Brain microvascular endothelial cell (primary cell): ENCODE results near the gene IMP3.

Source experiments
- DNase-seq: peaks from one replicate; pipeline ENCODE4 v3.0.0-alpha.2; 2020
- H3K27ac ChIP-seq: fragments of 250-450 bp; sonication (Bioruptor Pico); 2 replicates; pipeline ENCODE4 v1.5.1; 2020; ENCODE audit warnings: mild to moderate bottlenecking, moderate library complexity
- H3K27me3 ChIP-seq: fragments of 250-450 bp; sonication (Bioruptor Pico); replicated peaks from 2 replicates; pipeline ENCODE4 v1.5.1; 2020; ENCODE audit warnings: mild to moderate bottlenecking
- H3K36me3 ChIP-seq: fragments of 250-450 bp; sonication (Bioruptor Pico); replicated peaks from 2 replicates; pipeline ENCODE4 v1.5.1; 2020; ENCODE audit warnings: mild to moderate bottlenecking
- H3K4me3 ChIP-seq: 2 replicates; pipeline ENCODE4 v1.5.1; 2011; ENCODE audit warnings: low read depth, mild to moderate bottlenecking, control low read depth, low read length, moderate library complexity
- in situ Hi-C: cut with HindIII; loops from 2 replicates; pipeline ENCODE4 v1.10.0; 2017; ENCODE audit warnings: low sequenced_read_pairs, low pct_ligation_motif_present
- TF ChIP-seq, protein P1 (sequence below): IDR thresholded peaks from 2 replicates; pipeline ENCODE4 v1.5.1; 2011; ENCODE audit warnings: low read depth, mild to moderate bottlenecking, moderate library complexity, low read length, control low read depth, inconsistent platforms; ENCODE audit errors: missing control alignments

The IMP3 gene

DNA sequence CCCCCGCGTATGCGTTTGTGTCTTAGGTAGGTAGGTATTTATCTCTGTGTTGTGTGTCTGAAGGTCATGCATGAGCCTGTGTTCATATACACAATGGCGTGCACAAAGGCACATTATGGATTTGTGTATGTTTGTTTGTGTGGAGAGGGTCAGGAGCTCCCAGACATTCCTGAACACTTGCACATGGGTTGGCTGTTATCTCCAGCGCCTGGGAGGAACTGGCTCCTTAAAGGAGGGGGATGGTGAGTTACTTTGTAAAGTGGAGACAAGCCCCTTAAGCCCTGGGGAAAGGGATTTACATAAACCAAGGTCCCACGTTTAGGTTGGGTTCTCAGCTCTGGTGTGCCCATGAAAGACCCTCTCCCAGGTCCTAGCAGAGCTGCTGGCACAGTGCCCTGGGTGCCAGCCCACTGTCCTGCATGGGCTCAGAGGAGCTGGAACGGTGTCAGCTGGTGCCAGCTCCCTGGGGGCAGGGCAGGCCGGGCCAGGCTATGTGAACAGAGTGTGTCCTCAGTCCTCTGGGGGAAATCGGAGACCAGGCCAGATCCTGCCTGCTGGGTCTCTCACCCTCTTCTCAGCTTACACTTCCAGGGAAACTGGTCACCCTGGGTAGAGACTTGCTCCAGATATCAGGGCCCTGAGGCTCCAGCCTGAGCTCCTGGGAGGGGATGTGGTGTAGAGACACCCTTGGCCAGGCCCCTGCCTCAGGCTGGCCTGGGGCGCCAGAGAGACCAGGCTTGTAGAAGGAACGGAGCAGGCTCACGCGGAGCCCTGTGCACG, 32.8 kb upstream of the IMP3 start:
- TF ChIP-seq, protein P1, sequence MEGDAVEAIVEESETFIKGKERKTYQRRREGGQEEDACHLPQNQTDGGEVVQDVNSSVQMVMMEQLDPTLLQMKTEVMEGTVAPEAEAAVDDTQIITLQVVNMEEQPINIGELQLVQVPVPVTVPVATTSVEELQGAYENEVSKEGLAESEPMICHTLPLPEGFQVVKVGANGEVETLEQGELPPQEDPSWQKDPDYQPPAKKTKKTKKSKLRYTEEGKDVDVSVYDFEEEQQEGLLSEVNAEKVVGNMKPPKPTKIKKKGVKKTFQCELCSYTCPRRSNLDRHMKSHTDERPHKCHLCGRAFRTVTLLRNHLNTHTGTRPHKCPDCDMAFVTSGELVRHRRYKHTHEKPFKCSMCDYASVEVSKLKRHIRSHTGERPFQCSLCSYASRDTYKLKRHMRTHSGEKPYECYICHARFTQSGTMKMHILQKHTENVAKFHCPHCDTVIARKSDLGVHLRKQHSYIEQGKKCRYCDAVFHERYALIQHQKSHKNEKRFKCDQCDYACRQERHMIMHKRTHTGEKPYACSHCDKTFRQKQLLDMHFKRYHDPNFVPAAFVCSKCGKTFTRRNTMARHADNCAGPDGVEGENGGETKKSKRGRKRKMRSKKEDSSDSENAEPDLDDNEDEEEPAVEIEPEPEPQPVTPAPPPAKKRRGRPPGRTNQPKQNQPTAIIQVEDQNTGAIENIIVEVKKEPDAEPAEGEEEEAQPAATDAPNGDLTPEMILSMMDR, result no peak
- peak overlapping the region; percentile 99 for H3K27ac ChIP-seq
- H3K36me3 ChIP-seq, result peaks cover 11% of the 10 kb centered on the region
- no peak overlapping the region for H3K4me3 ChIP-seq
- peak; percentile 91 for DNase-seq
- in situ Hi-C loops, result no loop called here
- H3K27me3 ChIP-seq, result no peaks in the 10 kb centered on the region

- H3K27ac ChIP-seq, result peak overlapping the region; percentile 99
- no peak for DNase-seq
Observed at GRCh38 chr15:75671730-75672602, 31.9 kb upstream of the IMP3 start.

DNA sequence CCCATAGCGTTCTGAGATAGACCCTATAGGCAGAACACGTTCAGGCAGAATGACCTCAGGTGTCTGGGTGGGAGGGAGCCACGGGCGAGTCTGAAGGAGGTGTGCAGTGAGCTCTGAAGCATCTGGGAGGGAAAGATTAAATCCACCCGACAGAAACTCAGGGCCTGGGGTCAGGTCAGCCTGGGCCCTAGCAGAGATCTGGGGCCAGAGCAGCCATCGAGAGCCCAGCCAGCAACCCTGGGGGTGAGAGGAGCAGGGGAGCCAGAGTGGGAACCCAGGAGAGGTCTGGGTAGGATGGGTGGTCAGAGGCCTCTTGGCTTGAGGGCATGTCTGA, 29.8 kb upstream of the IMP3 start:
- H3K27me3 ChIP-seq, result no peaks in the 10 kb centered on the region
- H3K4me3 ChIP-seq, result no peak overlapping the region
- in situ Hi-C loops, result no loop called here
- no peak for DNase-seq
- no peaks in the 10 kb centered on the region for H3K36me3 ChIP-seq
- no peak overlapping the region for H3K27ac ChIP-seq
- TF ChIP-seq, protein P1, result no peak

More at GRCh38 chr15:75671730-75672602, 31.9 kb upstream of the IMP3 start:
- TF ChIP-seq, protein P1, result no peak
- Histone ChIP-seq H3K4me3 (no peak overlapping the region), H3K27me3 (no peaks in the 10 kb centered on the region), H3K36me3 (peaks cover 10% of the 10 kb centered on the region)
- in situ Hi-C loops, result no loop called here

DNA sequence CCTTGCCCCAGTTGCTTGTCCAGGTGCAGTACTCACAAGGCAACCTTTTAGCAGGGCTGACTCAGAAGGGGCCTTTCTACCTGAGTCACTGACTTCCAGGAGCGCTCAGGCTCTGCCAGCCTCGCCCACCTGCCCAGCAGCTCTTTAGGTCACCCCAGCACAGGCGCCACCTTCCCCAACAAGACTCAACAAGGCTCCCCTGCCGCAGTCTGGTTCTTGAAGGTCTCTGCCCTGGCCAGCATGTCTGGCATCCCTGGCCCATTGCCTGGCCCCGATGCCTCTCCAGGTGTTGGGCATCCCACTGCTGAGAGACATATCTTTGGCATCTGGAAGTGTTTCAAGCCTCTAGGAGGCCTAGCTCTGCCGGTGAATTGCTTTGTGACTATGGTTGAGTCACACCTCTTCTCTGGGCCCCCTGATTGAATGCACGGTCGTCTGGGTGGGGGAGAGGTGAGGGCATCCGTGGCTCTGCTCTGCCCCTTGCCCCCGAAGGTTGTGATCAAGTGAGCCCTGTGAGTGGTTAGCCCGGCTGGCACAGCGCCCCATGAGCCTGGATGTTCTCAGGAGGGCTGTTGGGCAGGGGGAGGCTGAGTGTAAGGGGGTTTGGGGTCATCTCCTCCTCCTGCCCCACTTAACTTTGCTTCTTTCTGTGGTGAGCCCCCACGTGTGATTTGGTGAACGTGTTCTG, 29.3 kb upstream of the IMP3 start:
- H3K27ac ChIP-seq, result no peak overlapping the region
- in situ Hi-C loops, result no loop called here
- TF ChIP-seq, protein P1, result no peak

DNA sequence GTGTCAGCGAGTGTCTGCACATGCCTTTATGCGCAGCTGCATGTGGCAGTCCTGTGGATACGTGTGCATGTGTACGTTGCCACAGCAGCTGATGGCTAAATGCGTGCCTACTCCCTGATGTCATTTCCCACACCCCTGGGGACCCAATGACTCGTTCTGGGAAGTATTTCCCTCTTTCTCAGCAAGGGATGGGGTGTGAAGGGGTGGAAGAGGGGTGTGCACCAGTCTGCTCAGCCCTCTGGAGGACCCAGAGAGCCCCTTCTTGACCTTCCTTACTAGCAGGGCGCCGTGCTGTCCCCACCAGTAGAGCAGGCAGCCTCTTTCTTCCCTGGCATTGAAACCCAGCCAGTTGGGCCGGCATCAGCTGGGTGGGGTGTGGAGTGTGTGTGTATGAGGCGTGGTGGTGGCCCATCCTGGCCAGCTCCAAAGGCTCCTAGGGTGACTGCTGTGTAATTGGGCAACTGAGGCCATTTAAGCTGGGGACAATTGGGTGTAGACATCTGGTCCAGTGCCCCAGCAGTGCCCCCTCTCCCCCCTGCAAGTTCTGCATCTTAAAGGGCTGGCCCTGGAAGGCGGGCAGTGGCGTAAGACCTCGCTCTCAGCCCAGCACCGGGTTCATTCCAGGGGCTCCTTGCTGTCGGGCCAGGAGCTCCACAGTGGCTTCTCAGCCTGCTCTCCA, 26.9 kb upstream of the IMP3 start:
- no peaks in the 10 kb centered on the region for H3K36me3 ChIP-seq
- peak; percentile 99 for DNase-seq
- peak overlapping the region; percentile 98 for H3K27ac ChIP-seq
- H3K4me3 ChIP-seq, result no peak overlapping the region
- TF ChIP-seq, protein P1, result no peak
- in situ Hi-C loops, result no loop called here
- H3K27me3 ChIP-seq, result no peaks in the 10 kb centered on the region

More for the DNA sequence above, 29.3 kb upstream of the IMP3 start:
- no peak overlapping the region for H3K4me3 ChIP-seq
- DNase-seq, result no peak
- no peaks in the 10 kb centered on the region for H3K36me3 ChIP-seq
- no peaks in the 10 kb centered on the region for H3K27me3 ChIP-seq
